ENCODE data around the gene RARB. TPM values are rescaled to one million over a fixed set of nuclear protein-coding genes. Genes with fewer than 3 reads are reported as not detected.

Gene RARB
- total RNA-seq, 1 experiment from 2014 or later: 29.9 TPM

DNA sequence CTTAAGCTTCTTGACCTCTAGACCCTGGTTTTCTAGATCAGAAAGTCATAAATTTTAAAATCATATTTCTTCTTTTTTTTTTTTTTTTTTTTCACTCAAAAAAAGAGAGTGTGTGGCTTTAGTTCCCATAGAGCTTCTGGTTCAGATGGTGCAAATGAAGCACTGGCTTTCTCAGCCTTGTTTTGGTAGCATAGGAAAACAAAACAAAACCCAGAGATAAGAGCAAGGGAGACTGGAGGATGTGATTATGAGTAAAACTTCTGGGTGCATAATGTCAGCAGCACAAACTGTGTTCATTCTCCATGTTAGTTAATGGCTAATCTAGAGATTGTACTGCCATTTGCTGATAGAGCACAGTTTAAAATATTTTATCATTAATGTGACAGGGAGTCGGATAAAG is 55.4 kb downstream of the RARB start:
- DNase-seq (ENCODE audit: low read depth): peak; percentile 37
- in situ Hi-C loops (cut with HindIII; ENCODE audit: low pct_unique_long_range_greater_than_20kb, low sequenced_read_pairs): no loop called here

DNA sequence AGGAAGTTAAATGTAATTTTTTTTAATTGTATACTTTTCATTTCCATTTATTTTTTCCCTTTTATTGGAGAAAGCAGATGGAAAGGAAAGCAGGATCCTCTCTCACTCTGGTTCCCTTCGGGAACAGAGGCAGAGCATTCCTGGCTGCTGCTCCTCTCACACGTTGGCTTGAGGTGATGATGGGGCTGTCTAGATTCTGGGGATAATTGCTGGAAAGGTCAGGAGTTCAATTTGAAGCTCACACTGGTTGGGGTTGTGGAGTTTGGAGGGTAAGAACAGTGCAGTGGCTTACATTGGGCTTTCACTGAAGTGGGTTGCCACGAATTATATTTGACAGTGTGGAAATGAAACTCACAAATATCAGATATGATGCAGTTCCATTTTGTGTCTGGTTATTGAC is 57.6 kb downstream of the RARB start:
- in situ Hi-C loops (cut with HindIII; ENCODE audit: low pct_unique_long_range_greater_than_20kb, low sequenced_read_pairs): no loop called here
- DNase-seq (ENCODE audit: low read depth): no peak

DNA sequence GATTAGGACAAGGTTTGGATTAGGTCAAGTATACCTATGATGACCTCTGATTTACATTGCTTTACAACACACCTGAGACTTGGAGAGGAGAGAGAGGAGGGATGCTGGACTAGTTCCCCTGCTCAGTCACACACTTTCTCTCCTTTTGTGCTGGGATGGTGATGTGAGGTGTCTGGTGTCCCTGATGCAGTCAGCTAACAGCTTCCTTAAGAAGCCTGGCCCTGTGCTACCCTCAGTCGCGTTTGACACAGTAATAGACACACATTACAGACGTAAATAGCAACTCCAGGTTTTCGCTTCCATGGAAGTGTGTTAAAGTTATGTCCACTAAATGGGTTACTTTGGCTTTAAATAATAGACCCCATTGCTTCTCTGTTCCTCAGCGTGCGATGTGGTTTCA is 58.9 kb downstream of the RARB start:
- no peak for DNase-seq (ENCODE audit: low read depth)
- in situ Hi-C loops (cut with HindIII; ENCODE audit: low pct_unique_long_range_greater_than_20kb, low sequenced_read_pairs): no loop called here

DNA sequence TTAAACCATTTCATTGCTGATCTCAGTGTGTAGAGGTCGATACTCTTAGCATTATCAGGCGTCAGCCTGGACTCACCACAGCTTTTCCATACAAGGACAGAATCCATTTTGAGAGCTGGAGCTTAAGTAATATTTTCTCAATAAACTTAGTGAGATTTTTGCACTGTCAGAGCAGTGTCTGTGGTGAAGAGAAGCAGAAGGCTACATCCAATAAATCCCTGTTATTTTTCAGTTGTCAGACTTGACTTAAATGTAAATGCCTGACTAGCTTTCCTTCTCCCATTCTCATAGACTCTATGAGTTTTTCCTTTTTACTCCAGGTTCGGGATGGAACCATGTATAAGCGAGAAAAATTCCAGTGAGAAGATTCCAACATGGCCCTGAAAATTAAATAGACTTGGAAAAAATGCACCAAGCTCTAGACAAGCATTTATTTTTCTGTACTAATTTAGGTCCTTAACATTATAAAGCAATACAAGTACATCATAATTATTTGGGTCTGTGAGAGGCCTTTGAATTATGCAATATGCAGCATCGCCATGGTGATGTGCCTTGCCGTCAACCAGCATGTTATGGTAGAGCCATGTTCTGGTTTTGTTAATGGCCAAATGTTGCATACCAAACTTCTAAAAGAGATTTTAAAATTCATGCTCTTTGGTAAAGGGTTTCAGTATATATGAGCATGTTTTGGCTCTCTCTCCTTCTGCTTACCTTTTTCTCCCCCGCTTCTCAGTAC is 62.0 kb downstream of the RARB start:
- no peak for DNase-seq (ENCODE audit: low read depth)
- in situ Hi-C loops (cut with HindIII; ENCODE audit: low pct_unique_long_range_greater_than_20kb, low sequenced_read_pairs): no loop called here

DNA sequence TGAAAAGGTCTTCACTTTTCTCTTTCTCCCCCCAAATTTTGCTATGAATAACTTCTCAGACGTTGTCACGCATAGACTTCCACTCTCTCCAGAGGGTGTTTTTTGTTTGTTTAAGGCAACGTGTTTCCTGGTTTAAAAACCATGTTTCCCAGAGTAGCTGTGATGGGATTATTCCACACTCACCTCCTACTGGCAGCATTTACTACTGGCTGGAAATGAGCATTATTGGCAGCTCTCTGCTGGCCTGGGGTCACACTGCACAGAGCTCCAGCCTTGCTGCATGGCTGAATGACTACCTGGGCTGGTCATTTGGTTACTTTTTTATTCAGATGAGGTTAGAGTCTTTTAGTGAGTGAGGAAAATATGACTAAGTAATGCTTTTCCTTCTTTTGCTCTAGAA is 65.2 kb downstream of the RARB start:
- in situ Hi-C loops (cut with HindIII; ENCODE audit: low pct_unique_long_range_greater_than_20kb, low sequenced_read_pairs): no loop called here
- DNase-seq (ENCODE audit: low read depth): no peak

DNA sequence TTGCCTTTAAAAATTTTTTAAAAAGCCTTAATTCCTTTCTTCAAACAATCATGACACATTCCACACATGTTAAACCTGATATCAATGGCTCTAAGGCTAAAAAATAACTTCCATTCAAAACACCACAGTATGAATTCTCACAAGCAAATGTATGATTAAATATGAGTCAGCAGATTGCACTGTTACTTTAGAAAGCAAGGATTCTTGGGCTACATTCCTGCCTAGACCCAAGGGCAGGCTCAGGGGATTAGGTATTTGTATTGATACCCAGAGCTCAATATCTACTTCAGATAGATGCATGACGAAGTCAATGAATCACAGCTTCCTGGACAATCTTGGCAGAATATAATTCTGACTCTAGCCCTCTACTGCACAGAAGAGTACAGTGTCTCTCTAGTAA is 65.7 kb downstream of the RARB start:
- DNase-seq (ENCODE audit: low read depth): no peak

DNA sequence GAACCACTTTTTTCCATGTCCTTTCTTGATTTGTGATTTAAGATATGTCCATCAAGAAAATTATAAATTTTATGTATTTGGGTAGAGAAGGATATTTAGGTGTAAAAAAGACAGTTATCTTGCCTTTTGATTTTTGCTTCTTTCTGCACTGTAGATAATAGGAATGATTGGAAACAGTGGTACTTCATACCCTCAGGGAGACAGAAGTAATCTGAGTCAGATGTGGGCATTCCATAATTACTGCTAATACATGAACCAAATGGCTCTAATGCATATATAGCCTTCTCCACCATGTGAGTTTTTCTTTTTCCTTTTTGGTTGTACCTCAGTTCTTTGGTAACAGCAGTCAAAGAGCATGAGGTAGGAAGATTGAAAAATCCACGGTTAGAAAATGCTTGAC is 67.2 kb downstream of the RARB start:
- in situ Hi-C loops (cut with HindIII; ENCODE audit: low pct_unique_long_range_greater_than_20kb, low sequenced_read_pairs): no loop called here
- DNase-seq (ENCODE audit: low read depth): no peak

More for the DNA sequence above, 65.7 kb downstream of the RARB start:
- in situ Hi-C loops (cut with HindIII; ENCODE audit: low pct_unique_long_range_greater_than_20kb, low sequenced_read_pairs): no loop called here

DNA sequence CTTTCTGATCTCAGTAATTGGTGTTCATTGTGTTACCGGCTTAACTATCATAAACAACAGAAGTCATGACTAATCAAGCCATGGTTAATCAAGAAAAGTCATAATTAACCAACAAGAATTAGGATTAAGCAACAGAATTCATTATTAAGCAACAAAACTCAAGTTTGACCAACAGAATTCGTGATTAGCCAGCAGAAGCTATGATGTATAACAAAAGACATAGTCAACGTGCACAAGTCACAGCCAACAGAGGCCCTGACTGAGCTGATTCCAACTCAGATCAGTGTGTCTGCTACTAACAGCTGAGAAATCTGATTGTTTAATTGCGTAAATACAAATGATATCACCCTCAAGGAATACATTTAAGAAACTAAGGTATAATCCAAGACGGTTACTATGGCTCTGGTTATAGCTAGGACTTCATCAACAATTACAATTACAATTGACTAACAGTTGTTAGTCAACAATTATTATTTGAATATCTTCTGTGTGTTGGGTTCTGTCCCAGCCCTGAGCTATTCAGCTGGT is 67.7 kb downstream of the RARB start:
- no peak for DNase-seq (ENCODE audit: low read depth)
- in situ Hi-C loops (cut with HindIII; ENCODE audit: low pct_unique_long_range_greater_than_20kb, low sequenced_read_pairs): no loop called here

DNA sequence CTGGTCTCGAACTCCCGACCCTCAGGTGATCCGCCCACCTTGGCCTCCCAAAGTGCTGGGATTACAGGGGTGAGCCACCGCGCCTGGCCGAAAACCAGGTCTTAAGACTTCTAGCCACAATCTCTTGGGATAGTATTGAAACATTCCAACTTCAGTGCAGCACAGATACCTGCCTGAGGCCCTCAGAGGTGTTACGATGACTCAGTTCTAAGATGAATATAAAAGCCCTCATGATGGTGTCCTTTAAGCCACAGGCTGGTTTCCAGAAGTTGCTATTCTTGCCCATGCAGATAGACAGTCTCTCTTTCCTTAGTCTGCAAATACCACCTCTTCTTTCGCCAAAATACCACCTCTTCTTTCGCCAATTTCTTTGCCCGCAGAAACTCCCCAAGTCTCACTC is 69.0 kb downstream of the RARB start:
- in situ Hi-C loops (cut with HindIII; ENCODE audit: low pct_unique_long_range_greater_than_20kb, low sequenced_read_pairs): no loop called here
- DNase-seq (ENCODE audit: low read depth): no peak

DNA sequence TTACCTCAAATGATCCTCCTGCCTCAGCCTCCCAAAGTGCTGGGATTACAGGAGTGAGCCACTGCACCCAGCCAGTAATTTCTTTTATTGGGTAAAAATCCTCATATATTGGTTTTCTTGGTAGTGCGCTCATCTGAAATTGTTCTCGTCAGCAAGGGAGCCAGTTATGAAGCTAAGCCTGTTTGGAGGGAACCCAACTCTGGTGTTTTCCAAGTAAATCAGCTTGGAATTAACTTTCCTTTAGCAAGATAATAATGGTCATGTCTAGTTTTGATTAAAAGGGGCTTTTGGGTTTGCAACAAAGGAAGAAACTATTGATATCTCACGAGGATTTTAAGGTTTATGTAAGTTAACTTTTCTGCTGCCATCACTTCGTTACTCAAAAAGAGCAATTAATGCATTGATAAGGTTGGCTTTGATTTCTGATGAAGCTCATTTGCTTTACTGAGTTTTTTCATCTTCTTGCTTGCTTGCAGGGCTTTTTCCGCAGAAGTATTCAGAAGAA is 72.7 kb downstream of the RARB start:
- in situ Hi-C loops (cut with HindIII; ENCODE audit: low pct_unique_long_range_greater_than_20kb, low sequenced_read_pairs): no loop called here
- DNase-seq (ENCODE audit: low read depth): no peak

DNA sequence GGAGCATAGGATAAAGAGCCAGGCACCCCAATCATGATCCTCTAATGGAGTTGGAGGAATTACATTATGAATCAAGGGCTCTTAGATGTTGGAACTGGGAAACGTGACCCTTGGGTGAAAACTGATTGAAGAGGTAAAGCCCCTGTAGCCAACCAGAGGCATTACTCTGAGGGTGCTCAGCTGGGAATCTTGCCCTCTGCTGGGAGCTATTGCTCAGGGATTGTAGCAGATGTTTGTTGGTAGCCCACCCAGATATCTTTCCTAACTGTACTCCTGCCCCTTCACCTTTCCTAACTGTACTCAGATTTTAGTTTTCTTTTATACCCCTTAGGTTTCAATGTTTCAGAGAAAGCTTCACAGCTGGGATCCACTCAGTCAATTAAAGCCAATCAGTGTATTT is 74.2 kb downstream of the RARB start:
- no peak for DNase-seq (ENCODE audit: low read depth)
- in situ Hi-C loops (cut with HindIII; ENCODE audit: low pct_unique_long_range_greater_than_20kb, low sequenced_read_pairs): no loop called here

DNA sequence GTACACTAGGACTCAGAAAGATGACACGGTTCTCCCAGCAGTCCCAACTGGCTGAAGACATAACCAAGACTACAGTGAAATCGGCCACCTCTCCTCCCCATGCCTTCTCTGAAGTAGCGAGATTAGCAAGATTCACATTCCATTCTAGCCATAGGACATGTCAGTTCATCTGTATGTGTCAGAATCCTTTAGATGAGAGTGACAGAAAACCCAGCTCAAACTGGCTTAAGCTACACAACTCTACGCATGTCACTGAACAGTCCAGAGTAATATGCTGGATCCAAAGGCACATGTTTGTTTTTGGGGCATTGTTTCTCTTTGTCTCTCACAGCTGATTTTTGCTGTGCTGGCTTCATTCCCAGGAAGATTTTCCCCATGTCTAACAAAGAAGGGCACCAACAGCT is 75.8 kb downstream of the RARB start:
- in situ Hi-C loops (cut with HindIII; ENCODE audit: low pct_unique_long_range_greater_than_20kb, low sequenced_read_pairs): no loop called here
- no peak for DNase-seq (ENCODE audit: low read depth)

DNA sequence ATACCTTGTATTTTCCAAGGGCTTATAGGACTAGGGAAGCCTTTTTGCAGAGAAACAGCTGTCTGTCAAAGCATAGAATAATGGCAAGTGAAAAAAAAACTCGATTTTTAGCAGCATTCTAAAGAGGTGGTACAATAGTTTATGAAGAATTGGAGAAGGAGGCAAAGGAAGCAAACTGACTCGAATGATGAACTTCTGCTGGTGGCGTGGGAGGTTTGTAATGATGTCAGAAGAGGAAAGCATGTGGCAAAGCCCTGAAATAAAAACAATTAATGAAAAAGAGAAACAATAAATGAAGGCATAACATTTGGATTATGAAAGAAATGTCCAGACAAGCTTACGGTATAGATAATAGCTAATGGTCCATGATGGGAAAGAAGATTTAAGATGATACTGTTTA is 77.5 kb downstream of the RARB start:
- no peak for DNase-seq (ENCODE audit: low read depth)
- in situ Hi-C loops (cut with HindIII; ENCODE audit: low pct_unique_long_range_greater_than_20kb, low sequenced_read_pairs): no loop called here

DNA sequence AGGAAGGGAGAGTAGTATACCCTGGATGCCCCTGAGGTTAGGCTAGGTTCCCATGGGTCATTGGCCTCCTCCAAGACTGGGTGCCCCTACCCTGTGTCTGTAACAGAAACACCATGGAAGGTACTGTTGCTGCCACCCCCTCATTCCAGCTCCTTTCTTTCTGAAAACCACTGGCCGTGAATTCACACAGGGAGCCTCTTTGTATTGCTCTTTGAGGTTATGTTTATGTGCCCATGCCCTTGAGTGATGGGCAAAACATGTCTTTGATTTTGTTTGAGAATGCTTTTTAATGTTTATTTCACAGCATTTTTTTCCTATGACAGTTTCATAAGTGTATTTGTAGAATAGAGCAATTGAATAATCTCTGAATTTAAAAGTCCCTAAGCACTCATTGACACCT is 79.7 kb downstream of the RARB start:
- DNase-seq (ENCODE audit: low read depth): no peak
- in situ Hi-C loops (cut with HindIII; ENCODE audit: low pct_unique_long_range_greater_than_20kb, low sequenced_read_pairs): no loop called here

DNA sequence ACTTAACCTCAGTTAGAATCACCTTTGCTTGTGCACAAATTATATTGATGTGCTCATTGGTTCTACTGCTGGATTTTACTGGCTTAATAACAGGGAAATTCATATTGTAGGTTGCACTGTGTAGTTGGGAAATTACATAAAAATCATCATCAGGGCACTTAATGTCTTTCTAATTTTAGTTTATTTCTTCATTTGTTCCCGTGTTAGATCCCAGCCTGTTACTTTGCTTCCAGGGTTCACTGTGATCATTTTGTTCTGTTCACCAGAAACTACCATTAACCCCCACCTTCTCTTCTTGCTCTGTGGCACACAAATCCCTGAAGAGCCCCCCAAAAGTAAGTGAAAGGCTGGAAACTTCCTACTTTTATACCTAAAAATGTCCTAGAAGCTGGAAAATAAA is 80.4 kb downstream of the RARB start:
- DNase-seq (ENCODE audit: low read depth): no peak
- in situ Hi-C loops (cut with HindIII; ENCODE audit: low pct_unique_long_range_greater_than_20kb, low sequenced_read_pairs): no loop called here

DNA sequence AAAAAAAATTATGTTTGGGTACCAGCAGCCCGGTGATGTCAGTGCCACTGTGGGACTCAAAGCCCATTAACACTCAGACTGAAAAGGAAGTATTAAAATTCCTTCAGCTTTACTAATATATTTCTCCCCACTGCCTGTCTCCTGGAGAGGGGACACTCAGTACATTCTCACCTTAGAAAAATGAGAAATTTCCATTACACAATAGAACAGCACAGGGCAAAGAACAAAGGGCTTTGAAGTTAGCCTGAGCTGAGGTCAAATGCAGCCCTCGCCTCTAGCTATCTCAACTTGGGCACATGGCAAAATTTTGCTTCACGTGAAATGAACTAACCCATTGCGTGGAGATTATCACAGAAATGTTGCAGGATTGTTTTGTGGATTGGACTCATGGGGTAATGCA is 80.8 kb downstream of the RARB start:
- in situ Hi-C loops (cut with HindIII; ENCODE audit: low pct_unique_long_range_greater_than_20kb, low sequenced_read_pairs): no loop called here
- DNase-seq (ENCODE audit: low read depth): peak; percentile 1

DNA sequence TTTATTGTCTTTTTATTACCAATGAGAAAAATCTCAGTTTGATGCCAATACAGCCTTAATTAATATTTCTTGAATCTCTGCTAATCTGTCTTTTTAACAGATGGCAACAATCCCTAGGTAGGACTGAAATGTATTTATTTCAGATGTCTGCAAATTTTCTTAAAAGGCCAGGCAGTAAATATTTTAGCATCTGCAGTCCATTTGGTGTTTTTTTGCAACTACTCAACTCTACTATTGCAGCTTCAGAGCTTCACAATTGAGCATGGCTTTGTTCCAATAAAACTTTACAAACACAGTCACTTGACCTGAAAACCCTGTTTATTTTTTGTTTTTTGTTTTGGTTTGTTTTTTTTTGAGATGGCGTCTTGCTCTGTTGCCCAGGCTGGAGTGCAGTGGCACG is 82.7 kb downstream of the RARB start:
- in situ Hi-C loops (cut with HindIII; ENCODE audit: low pct_unique_long_range_greater_than_20kb, low sequenced_read_pairs): no loop called here
- no peak for DNase-seq (ENCODE audit: low read depth)

DNA sequence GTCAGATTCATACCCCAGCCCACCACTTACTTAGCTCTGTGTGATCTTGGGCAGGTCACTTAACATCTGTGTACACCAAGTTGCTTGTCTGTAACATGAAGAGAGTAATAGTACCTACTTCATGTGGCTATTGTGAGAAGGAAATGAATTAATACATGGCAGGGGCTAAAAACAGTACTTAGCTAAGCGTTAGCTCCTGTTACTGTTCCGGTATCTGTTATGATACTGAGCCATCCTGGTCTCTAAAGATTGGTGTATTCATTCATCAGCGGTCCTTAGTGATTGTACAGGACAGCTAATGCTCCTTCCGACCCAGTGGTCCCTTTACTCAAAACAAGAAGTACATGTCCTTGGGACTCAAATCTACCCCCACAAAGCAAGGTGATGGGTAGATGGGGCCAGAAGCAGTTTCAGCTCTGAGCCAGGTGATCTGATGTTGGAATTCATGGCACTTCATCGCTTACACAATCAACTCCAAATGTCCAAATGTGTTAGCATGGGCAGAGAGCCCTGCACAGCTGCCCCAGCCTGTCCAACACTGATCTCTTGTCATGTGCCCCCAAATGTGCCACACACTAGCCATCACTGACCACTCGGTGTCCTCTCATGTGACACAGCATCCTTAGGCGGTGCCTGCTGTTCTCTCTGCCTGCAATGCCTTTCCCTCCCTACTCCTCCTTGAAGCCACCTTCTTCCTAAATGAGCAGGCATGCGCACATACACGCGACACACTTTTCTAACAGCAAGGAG is 84.1 kb downstream of the RARB start:
- in situ Hi-C loops (cut with HindIII; ENCODE audit: low pct_unique_long_range_greater_than_20kb, low sequenced_read_pairs): no loop called here
- no peak for DNase-seq (ENCODE audit: low read depth)

DNA sequence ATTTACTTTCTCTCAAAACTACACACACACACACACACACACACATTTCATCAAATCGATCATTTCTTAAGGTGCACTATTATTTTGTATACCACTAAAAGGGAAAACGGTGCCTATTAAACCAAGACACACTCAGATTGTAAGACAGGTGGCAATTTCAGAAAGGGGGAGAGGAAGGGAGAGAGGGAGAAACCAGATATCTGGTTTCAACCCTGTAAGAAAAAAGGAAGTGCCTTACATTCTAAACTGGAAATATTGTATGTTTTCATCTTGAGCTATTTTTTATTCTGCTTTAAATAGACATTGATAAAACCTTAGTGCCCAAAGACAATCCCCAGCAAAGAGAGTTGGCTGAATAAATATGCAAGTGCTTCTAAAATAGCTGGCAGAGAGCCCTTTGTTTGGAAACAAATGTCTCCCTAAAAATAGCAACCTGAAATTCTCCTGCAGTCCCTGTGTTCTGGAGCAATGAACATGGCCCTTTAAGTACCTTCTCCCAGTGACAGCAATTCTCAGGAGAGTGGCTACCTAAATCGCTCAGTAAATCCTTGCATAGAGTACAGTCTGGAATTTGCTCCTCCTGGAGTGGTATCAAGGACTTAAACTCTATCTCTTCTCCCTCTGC is 85.7 kb downstream of the RARB start:
- no peak for DNase-seq (ENCODE audit: low read depth)
- in situ Hi-C loops (cut with HindIII; ENCODE audit: low pct_unique_long_range_greater_than_20kb, low sequenced_read_pairs): no loop called here
